NCI-H748 treated with DMSO at 0.1 percent for 48 hours (cell line): Measurements from ENCODE around the gene SRRM5.
A peak's percentile ranks its signal among the peaks of the same experiment; 100 is the strongest.
"Not testable (repeated sequence)": the region's sequence is repeated elsewhere in the genome, so short reads cannot be mapped to it uniquely, and the experiment has no call there.

Experiments
- DNase-seq: peaks from one replicate; lab custom pipeline; 2025; lab: John Stamatoyannopoulos, UW

Gene SRRM5

GRCh38 chr19:43638214-43638994 lies 26.5 kb downstream of the SRRM5 start:
- no peak for DNase-seq

DNA sequence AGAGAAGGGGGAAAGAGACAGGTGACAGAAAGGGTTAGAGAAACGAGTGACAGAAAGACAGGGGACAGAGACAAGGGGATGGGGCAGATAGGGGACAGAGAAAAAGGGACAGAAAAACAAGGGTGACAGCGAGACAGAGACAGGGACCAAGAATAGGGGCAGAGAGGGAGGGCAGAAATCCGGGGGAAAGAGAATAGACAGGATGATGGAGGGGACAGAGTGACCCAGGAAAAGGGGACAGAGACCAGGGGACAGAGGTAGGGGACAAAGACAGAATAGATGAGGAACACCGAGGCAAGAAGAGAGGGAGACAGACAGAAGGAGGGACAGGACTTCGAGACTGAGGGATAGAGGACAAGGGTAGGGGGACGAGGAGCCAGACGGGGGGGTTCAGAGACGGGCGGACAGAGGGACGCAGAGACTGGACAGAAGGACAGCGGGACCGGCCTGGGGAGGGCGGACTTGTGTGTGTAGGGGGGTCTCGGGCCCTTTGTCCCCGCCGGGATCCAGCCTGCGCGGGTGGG lies 27.2 kb downstream of the SRRM5 start:
- no peak for DNase-seq

- no peak for DNase-seq
Observed at GRCh38 chr19:43639519-43640423, 27.9 kb downstream of the SRRM5 start, which contains the start of gene CADM4. TSS of gene CADM4 (minus strand) at chr19:43639850. CDS start at chr19:43639790, 60 bp downstream.

DNA sequence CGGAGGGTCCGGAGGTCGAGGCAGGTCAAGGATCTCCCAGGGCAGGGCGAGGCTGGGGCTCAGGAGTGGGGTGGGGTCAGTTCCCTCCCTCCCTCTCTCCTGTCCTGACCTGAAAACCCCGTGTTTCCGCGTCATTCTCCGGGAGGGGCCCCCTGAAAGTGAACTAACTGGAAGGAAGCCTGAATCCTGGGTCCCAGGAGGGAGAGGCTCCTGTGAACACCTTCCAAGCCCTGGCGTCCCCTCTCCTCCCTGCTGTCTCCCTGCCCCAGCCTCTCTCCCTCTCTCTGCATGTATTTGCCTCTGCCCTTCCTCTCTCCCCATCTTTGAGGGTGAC lies 28.5 kb downstream of the SRRM5 start:
- no peak for DNase-seq

DNA sequence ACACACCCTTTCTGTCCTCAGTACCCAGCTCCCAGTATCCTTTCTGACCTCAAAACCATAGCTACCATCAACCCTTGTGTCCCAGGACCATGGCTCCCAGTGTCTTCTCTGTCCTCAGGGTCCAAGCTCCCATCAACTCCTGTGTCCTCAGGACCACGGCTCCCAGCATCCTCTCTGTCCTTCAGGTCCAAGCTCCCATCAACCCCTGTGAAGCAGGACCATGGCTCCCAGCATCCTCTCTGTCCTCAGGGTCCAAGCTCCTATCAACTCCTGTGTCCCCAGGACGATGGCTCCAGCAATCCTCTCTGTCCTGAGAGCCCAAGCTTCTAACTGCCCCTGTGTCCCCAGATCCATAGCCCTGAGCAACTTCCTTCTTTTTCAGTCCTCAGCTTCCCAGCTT lies 29.4 kb downstream of the SRRM5 start:
- DNase-seq = no peak

DNA sequence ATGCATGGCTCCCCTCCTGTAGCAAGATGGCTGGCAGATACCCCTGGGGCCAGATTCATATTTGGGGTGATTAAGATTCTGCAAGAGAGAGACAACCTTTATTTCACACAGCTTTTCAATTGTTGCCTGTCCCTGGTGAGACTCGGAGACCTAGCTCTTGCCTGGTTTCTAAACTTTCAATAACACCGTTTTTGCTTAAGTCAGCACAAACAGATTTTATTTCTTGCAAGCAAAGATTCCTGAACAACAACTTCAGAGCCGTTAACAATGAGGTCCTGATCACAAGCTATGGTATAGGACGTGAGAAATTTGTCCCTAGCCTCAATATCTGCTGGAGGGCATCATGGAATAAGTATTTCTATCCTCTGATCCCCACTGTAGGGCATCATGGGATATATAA lies 30.6 kb downstream of the SRRM5 start:
- DNase-seq = no peak

DNA sequence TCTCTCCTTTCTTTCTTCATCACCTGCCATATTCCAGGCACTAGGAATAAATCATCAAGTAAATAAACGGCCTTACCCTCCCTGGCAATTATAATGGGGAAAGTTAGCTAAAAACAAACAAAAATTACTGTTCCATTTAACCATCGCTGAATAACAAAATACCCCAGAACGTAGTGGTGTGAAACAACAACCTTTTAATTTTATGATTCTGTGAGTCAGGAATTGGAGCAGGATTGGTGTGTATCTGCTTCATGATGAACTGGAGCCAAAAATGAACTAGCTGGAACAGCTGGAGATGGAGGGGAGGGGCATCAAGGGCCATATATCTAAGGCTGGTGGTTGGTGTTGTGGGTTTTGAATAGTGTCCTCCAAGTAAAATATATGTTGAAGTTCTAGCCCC lies 31.4 kb downstream of the SRRM5 start:
- no peak for DNase-seq

- no peak for DNase-seq
Observed at GRCh38 chr19:43644181-43644580, 32.3 kb downstream of the SRRM5 start.

- no peak for DNase-seq
Observed at GRCh38 chr19:43648633-43649032, 36.7 kb downstream of the SRRM5 start.

GRCh38 chr19:43649514-43649913 lies 37.6 kb downstream of the SRRM5 start:
- DNase-seq = no peak

DNA sequence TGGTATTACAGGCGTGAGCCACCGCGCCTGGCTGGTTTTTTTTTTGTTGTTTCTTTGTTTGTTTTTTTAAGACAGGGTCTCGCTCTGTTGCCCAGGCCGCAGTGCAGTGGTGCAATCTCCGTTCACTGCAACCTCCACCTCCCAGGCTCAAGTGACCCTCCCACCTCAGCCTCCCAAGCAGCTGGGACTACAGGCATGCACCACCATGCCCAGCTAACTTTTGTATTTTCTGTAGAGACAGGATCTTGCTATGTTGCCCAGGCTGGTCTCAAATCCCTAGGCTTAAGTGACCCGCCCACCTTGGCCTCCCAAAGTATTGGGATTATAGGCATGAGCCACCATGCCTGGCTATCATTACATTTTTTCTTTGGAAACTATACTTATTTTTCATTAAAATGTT lies 38.4 kb downstream of the SRRM5 start:
- not testable (repeated sequence) for DNase-seq

GRCh38 chr19:43651758-43652545 lies 40.1 kb downstream of the SRRM5 start:
- DNase-seq = peak; percentile 33

DNA sequence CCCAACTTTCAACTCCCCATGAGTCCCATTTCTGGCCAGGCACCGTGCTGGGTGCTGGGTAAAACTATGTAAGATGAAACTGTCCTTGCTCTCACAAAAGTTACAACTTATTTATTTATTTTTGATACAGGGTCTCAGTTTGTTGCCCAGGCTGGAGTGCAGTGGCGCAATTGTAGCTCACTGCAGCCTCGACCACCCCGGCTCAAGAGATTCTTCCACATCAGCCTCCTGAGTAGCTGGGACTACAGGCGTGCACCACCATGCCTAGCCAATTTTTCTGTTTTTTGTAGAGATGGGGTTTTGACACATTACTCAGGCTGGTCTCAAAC lies 40.6 kb downstream of the SRRM5 start:
- no peak for DNase-seq

DNA sequence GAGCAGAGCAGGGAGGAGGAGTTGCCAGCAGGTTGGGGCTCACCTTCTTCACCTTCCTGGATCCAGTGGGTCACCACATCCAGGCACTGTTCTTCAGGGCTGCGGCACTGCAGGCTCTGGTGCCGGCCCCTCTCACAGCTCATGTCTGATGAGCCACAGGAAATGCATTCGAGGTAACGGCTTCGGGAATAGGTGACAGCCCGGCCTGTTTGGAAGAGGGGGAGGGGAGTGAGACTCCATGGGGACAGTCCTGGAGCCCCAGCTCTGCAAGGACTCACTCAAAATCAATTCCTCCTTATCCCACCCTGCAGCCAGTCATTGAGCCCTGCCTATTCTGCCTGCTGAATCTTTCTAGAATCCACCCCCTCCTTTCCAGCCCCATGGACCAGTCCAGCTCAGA lies 44.5 kb downstream of the SRRM5 start:
- no peak for DNase-seq

- DNase-seq = no peak
Observed at GRCh38 chr19:43658001-43658400, 46.1 kb downstream of the SRRM5 start.

GRCh38 chr19:43658494-43658893 lies 46.6 kb downstream of the SRRM5 start:
- no peak for DNase-seq

- no peak for DNase-seq
Observed at GRCh38 chr19:43660301-43660970, 48.5 kb downstream of the SRRM5 start.

DNA sequence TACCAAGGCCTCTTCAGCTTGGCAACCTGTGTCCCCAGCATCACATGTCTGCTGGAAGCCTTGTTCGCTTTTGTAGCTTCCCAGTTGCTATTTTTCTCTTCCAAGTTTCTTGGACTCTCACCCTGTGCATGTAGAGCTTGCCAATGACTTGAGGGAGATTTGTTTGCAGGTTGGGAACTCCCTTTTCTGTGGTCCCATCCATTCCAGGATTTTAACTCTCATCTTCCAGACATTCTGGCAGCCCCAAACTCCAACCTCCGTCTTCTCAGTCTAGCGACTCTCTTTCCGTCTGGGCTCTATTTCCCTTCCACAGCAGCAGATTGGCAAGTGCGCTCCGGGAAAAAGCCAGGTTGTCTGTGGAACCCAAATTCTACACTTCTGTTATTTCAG lies 49.1 kb downstream of the SRRM5 start:
- no peak for DNase-seq

DNA sequence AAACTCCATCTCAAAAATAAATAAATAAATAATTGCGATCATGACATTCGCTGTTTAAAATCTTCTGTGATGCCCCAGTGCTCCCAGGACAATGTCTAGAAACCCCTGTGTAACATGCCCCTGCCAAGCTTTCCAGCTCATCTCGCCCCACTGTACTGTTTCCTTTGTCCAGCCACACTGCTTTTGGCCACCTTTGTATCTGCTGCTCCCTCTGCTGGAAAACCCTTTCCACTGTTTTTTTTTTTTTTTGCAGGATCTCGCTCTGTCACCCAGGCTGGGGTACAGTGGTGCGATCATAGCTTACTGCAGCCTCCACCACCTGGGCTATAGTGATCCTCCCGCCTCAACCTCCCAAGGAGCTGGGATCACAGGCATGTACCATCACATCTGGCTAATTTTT lies 50.6 kb downstream of the SRRM5 start:
- no peak for DNase-seq

GRCh38 chr19:43664018-43664417 lies 52.1 kb downstream of the SRRM5 start:
- no peak for DNase-seq
